RPMI8226 (cell line): Measurements from ENCODE around the gene TRIM60.
A peak's percentile ranks its signal among the peaks of the same experiment; 100 is the strongest.
"Not testable (repeated sequence)": the region's sequence is repeated elsewhere in the genome, so short reads cannot be mapped to it uniquely, and the experiment has no call there.

ENCODE experiments used
- DNase-seq: peaks from one replicate; pipeline ENCODE4 v3.0.0-alpha.2; 2015

TRIM60 gene

GRCh38 chr4:165055601-165056000 lies 23.8 kb downstream of the TRIM60 start:
- no peak for DNase-seq

GRCh38 chr4:165058666-165059065 lies 26.9 kb downstream of the TRIM60 start:
- no peak for DNase-seq

- DNase-seq = peak; percentile 10
These were observed 27.6 kb downstream of the TRIM60 start for GRCh38 chr4:165059386-165059785.

GRCh38 chr4:165060938-165061337 lies 29.1 kb downstream of the TRIM60 start:
- no peak for DNase-seq

GRCh38 chr4:165070560-165070959 lies 38.8 kb downstream of the TRIM60 start:
- no peak for DNase-seq

GRCh38 chr4:165073346-165073745 lies 41.5 kb downstream of the TRIM60 start:
- not testable (repeated sequence) for DNase-seq

- DNase-seq = no peak
These were observed 45.3 kb downstream of the TRIM60 start for GRCh38 chr4:165077034-165077578.

GRCh38 chr4:165079476-165079875 lies 47.7 kb downstream of the TRIM60 start:
- peak; percentile 97 for DNase-seq

GRCh38 chr4:165084787-165085186 lies 53.0 kb downstream of the TRIM60 start:
- DNase-seq = not testable (repeated sequence)

GRCh38 chr4:165085946-165086345 lies 54.1 kb downstream of the TRIM60 start:
- DNase-seq = no peak

GRCh38 chr4:165088366-165088765 lies 56.6 kb downstream of the TRIM60 start:
- DNase-seq = no peak
